Measurements from ENCODE around the gene FAM131A. TPM values are rescaled to one million over a fixed set of nuclear protein-coding genes. Genes with fewer than 3 reads are reported as not detected.
A peak's percentile ranks its signal among the peaks of the same experiment; 100 is the strongest.

Gene FAM131A
- total and polyA plus RNA-seq, 9 of the 15 experiments (the other 6 are each of a cell fraction or from before 2014, with no cell fraction given), result 0.48 to 11.1 (median 4.3) TPM

- no peak for TF ChIP-seq CREB3 (tag; conservative IDR thresholded peaks at IDR 0.05; ENCODE audit: low read depth)
- TF ChIP-seq NR2F6 (CRISPR knock-in tag; IDR thresholded peaks at IDR 0.05), result 0 out of 2 replicates have a peak, but pooled peaks have one; percentile 42
- no peak for TF ChIP-seq CBX5 (IDR thresholded peaks at IDR 0.05; ENCODE audit: borderline replicate concordance, low read depth)
- no peak for TF ChIP-seq TRIM24 (IDR thresholded peaks at IDR 0.05)
- TF ChIP-seq ZBTB26 (CRISPR knock-in tag; IDR thresholded peaks at IDR 0.05), result no peak
- 0 out of 2 replicates have a peak, but pooled peaks have one; percentile 9 for TF ChIP-seq ZNF740 (CRISPR knock-in tag; IDR thresholded peaks at IDR 0.05)
- TF ChIP-seq ZNF740 (tag; IDR thresholded peaks at IDR 0.05), result no peak
- no peak for TF ChIP-seq RFX5 (IDR thresholded peaks at IDR 0.05; ENCODE audit: low read depth, low read length)
- TF ChIP-seq XRCC3 (IDR thresholded peaks at IDR 0.05), result no peak
- TF ChIP-seq ATF1 (CRISPR knock-in tag; IDR thresholded peaks at IDR 0.05), result peak; percentile 84
- TF ChIP-seq ATF1 (tag; IDR thresholded peaks at IDR 0.05), result peak; percentile 99
- no peak for TF ChIP-seq ZFP91 (CRISPR knock-in tag; IDR thresholded peaks at IDR 0.05)
- no peak for TF ChIP-seq ZNF75A (CRISPR knock-in tag; IDR thresholded peaks at IDR 0.05)
- TF ChIP-seq ETS1 (conservative IDR thresholded peaks at IDR 0.05; ENCODE audit: control insufficient read depth, low read depth, low read length), result no peak; the same call in 1 of the 2 replicates
- peak; percentile 51 for TF ChIP-seq CHD1 (IDR thresholded peaks at IDR 0.05; ENCODE audit: low read length)
- TF ChIP-seq MTA3 (IDR thresholded peaks at IDR 0.05; ENCODE audit: borderline replicate concordance), result peak; percentile 83
- TF ChIP-seq KAT2B (IDR thresholded peaks at IDR 0.05; ENCODE audit: low read depth, low read length), result no peak
- TF ChIP-seq PRMT5 (CRISPR knock-in tag; IDR thresholded peaks at IDR 0.05), result no peak
- TF ChIP-seq MAZ (CRISPR knock-in tag; conservative IDR thresholded peaks at IDR 0.05 in 1 of 2, IDR thresholded peaks at IDR 0.05 in 1 of 2), result peak; percentile 80 to 85
- TF ChIP-seq ZNF143 (CRISPR knock-in tag; IDR thresholded peaks at IDR 0.05), result no peak
These were observed 1.5 kb upstream of the FAM131A start (continued) for GRCh38 chr3:184335661-184336546.
